ENCODE data around the gene TRPM8.

DNA sequence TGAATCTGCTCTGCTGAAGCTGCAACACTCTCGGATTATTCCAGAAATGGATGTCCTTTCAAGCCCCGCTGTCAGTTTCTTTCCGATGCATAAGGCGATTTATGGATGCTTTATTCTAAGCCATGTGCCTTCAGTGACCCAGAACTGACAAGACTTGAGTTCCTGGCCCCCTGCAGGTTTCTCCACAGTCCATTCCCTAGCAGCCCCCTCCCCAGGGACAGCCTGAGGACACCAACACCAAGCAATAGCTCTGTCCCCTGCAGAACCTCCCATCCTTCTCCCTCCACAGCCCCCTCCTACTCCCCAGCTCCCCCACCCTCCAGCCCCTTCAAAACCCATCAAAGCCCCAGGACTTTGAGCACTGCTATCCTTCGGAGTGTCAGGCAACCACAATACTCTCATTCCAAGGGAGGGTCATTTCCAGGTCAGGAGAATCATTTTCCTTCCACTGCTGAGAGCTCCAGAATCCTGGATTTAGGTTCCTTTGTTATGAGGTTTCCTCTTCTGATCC is 108.8 kb downstream of the TRPM8 start:
- TF ChIP-seq, protein P1, sequence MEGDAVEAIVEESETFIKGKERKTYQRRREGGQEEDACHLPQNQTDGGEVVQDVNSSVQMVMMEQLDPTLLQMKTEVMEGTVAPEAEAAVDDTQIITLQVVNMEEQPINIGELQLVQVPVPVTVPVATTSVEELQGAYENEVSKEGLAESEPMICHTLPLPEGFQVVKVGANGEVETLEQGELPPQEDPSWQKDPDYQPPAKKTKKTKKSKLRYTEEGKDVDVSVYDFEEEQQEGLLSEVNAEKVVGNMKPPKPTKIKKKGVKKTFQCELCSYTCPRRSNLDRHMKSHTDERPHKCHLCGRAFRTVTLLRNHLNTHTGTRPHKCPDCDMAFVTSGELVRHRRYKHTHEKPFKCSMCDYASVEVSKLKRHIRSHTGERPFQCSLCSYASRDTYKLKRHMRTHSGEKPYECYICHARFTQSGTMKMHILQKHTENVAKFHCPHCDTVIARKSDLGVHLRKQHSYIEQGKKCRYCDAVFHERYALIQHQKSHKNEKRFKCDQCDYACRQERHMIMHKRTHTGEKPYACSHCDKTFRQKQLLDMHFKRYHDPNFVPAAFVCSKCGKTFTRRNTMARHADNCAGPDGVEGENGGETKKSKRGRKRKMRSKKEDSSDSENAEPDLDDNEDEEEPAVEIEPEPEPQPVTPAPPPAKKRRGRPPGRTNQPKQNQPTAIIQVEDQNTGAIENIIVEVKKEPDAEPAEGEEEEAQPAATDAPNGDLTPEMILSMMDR (IDR thresholded peaks at IDR 0.05), result no peak
- no peak for TF ChIP-seq POLR2A (IDR thresholded peaks at IDR 0.05)
